HEK293 (cell line): ENCODE results near the gene CDK6.
A peak's percentile ranks its signal among the peaks of the same experiment; 100 is the strongest.

Source experiments
- CTCF ChIA-PET: fragments of 350-600 bp; formaldehyde crosslinking; extraction: SDS; loops from one replicate; lab custom pipeline; 2021; ENCODE audit warnings: antibody characterized with exemption; lab: Yijun Ruan, JAX
- POLR2A ChIA-PET: fragments of 300-600 bp; formaldehyde crosslinking; extraction: SDS; loops from one replicate; lab custom pipeline; 2020; ENCODE audit warnings: antibody characterized with exemption, inconsistent platforms; lab: Yijun Ruan, JAX
- H3K27ac ChIP-seq: fragments of 200-500 bp; sonication (Bioruptor generic); 2 replicates; pipeline ENCODE4 v1.5.1; 2014; ENCODE audit warnings: low read depth, low read length, control low read depth, inconsistent platforms; ENCODE audit errors: extremely low read depth
- H3K36me3 ChIP-seq, 2 experiments: fragments of 200-500 bp in 1 of 2; sonication (Bioruptor generic) in 1 of 2; 1 replicate in 1 of 2; 2 replicates in 1 of 2; pipeline ENCODE4 v1.5.1; 2014 to 2017; ENCODE audit warnings: inconsistent platforms in 2 of 2, low read length in 2 of 2; ENCODE audit not compliant: control insufficient read depth in 2 of 2, insufficient read depth in 1 of 2
- H3K4me1 ChIP-seq: fragments of 200-500 bp; sonication (Bioruptor generic); 2 replicates; pipeline ENCODE4 v1.5.1; 2014; ENCODE audit warnings: mild to moderate bottlenecking, low read length, inconsistent platforms; ENCODE audit not compliant: control insufficient read depth, insufficient read depth
- H3K4me3 ChIP-seq: 2 replicates; pipeline ENCODE4 v1.5.1; 2011; ENCODE audit warnings: low read depth, mild to moderate bottlenecking, control low read depth, low read length, moderate library complexity
- H3K9me3 ChIP-seq: fragments of 200-500 bp; sonication (Bioruptor generic); 2 replicates; pipeline ENCODE4 v1.5.1; 2014; ENCODE audit warnings: low read depth, low read length, inconsistent platforms; ENCODE audit not compliant: control insufficient read depth, insufficient read depth
- ELK4 ChIP-seq: IDR thresholded peaks from 2 replicates; pipeline ENCODE4 v1.6.1; 2011; ENCODE audit warnings: mild to moderate bottlenecking, low read depth, low read length, borderline replicate concordance
- OSR2 ChIP-seq: fragments of 450-650 bp; formaldehyde crosslinking; IDR thresholded peaks from 2 replicates; pipeline ENCODE4 v1.5.1; 2016; ENCODE audit warnings: missing biosample characterization, missing genetic modification characterization
- PRDM2 ChIP-seq: fragments of 450-650 bp; formaldehyde crosslinking; IDR thresholded peaks from 2 replicates; pipeline ENCODE4 v1.5.1; 2016; ENCODE audit warnings: missing biosample characterization, missing genetic modification characterization, borderline replicate concordance
- PRDM6 ChIP-seq: fragments of 450-650 bp; formaldehyde crosslinking; IDR thresholded peaks from 2 replicates; pipeline ENCODE4 v1.5.1; 2017; ENCODE audit warnings: missing biosample characterization, missing genetic modification characterization
- SCRT2 ChIP-seq: fragments of 450-650 bp; formaldehyde crosslinking; IDR thresholded peaks from 2 replicates; pipeline ENCODE4 v1.5.1; 2016; ENCODE audit warnings: missing biosample characterization, missing genetic modification characterization
- SP2 ChIP-seq: fragments of 450-650 bp; formaldehyde crosslinking; IDR thresholded peaks from 2 replicates; pipeline ENCODE4 v1.5.1; 2016; ENCODE audit warnings: missing biosample characterization, missing genetic modification characterization
- SP7 ChIP-seq: fragments of 450-650 bp; formaldehyde crosslinking; IDR thresholded peaks from 2 replicates; pipeline ENCODE4 v1.5.1; 2016; ENCODE audit warnings: missing biosample characterization, missing genetic modification characterization
- WT1 ChIP-seq: fragments of 450-650 bp; formaldehyde crosslinking; IDR thresholded peaks from 2 replicates; pipeline ENCODE4 v1.5.1; 2016; ENCODE audit warnings: missing biosample characterization, missing genetic modification characterization
- ZBTB7A ChIP-seq: fragments of 450-650 bp; formaldehyde crosslinking; IDR thresholded peaks from 2 replicates; pipeline ENCODE4 v1.5.1; 2016; ENCODE audit warnings: low read depth, missing biosample characterization, missing genetic modification characterization
- ZNF146 ChIP-seq: fragments of 450-650 bp; formaldehyde crosslinking; IDR thresholded peaks from 2 replicates; pipeline ENCODE4 v1.5.1; 2016; ENCODE audit warnings: missing biosample characterization, missing genetic modification characterization
- ZNF202 ChIP-seq: fragments of 450-650 bp; formaldehyde crosslinking; IDR thresholded peaks from 2 replicates; pipeline ENCODE4 v1.5.1; 2016; ENCODE audit warnings: missing biosample characterization, missing genetic modification characterization, borderline replicate concordance
- ZNF394 ChIP-seq: fragments of 450-650 bp; formaldehyde crosslinking; IDR thresholded peaks from 2 replicates; pipeline ENCODE4 v1.5.1; 2016; ENCODE audit warnings: missing biosample characterization, missing genetic modification characterization, mild to moderate bottlenecking, moderate library complexity, borderline replicate concordance
- ZNF776 ChIP-seq: fragments of 450-650 bp; formaldehyde crosslinking; IDR thresholded peaks from 2 replicates; pipeline ENCODE4 v1.5.0; 2017; ENCODE audit warnings: missing biosample characterization, missing genetic modification characterization, borderline replicate concordance
- ZNF785 ChIP-seq: fragments of 450-650 bp; formaldehyde crosslinking; IDR thresholded peaks from 2 replicates; pipeline ENCODE4 v1.5.1; 2016; ENCODE audit warnings: missing biosample characterization, missing genetic modification characterization
- TF ChIP-seq, protein P1 (sequence below): fragments of 450-650 bp; formaldehyde crosslinking; IDR thresholded peaks from 2 replicates; pipeline ENCODE4 v1.5.1; 2016; ENCODE audit warnings: missing biosample characterization, missing genetic modification characterization
- TF ChIP-seq, protein P2 (sequence below): fragments of 450-650 bp; formaldehyde crosslinking; IDR thresholded peaks from 2 replicates; pipeline ENCODE4 v1.5.1; 2016; ENCODE audit warnings: missing biosample characterization, missing genetic modification characterization, low read depth

Gene CDK6

DNA sequence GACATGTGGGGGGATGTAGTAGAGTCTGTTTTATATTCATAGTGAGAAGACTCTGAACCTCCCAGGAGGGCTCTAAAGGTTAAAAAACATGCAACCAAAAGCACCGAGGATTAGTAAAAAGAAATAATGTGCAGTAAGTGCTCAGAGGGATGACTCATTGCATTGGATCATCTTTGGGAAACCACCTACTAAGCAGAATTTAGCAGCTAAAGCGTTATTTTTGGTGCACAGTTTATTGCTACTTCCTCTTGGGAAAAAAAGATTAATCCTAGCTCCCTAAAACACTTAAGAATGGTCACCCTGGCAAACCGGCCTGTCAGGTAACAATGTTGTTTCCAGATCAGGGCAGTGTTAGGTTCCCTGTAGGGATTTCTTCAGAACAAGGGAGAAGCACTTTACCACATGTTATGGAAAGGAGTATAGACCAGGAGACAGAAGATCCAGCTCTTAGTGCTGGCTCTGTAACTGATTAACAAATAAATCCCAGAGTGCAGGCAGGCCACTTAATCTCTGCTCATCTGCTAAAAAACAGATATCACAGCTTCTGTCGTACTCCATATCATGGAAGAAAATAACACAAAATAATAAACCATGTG lies 201.4 kb downstream of the CDK6 start (continued):
- TF ChIP-seq PRDM2 (no peak), ZNF785 (tag by site-specific recombination) (no peak), ELK4 (no peak), ZNF146 (no peak), ZNF394 (tag by site-specific recombination) (peak; percentile 22; the same call in 1 of the 2 replicates)
- TF ChIP-seq, protein P1, sequence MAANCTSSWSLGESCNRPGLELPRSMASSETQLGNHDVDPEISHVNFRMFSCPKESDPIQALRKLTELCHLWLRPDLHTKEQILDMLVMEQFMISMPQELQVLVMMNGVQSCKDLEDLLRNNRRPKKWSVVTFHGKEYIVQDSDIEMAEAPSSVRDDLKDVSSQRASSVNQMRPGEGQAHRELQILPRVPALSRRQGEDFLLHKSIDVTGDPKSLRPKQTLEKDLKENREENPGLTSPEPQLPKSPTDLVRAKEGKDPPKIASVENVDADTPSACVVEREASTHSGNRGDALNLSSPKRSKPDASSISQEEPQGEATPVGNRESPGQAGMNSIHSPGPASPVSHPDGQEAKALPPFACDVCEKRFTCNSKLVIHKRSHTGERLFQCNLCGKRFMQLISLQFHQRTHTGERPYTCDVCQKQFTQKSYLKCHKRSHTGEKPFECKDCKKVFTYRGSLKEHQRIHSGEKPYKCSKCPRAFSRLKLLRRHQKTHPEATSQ (tag by site-specific recombination) = no peak
- TF ChIP-seq, all 188 proteins: peak for 13

GRCh38 chr7:92634205-92634604 lies 202.2 kb downstream of the CDK6 start:
- ChIA-PET POLR2A (no interaction called here), CTCF (no interaction called here)
- peak; percentile 48 for TF ChIP-seq SP2 (tag by site-specific recombination)
- no peak for TF ChIP-seq ZBTB7A (tag by site-specific recombination)
- peak; percentile 26; the same call in 1 of the 2 replicates for TF ChIP-seq PRDM6 (tag by site-specific recombination)
- TF ChIP-seq ZNF202 (tag by site-specific recombination) = no peak
- TF ChIP-seq SP7 (tag by site-specific recombination) = peak; percentile 87
- TF ChIP-seq SCRT2 (tag by site-specific recombination) = 0 out of 2 replicates have a peak, but pooled peaks have one; percentile 29
- TF ChIP-seq, protein P2, sequence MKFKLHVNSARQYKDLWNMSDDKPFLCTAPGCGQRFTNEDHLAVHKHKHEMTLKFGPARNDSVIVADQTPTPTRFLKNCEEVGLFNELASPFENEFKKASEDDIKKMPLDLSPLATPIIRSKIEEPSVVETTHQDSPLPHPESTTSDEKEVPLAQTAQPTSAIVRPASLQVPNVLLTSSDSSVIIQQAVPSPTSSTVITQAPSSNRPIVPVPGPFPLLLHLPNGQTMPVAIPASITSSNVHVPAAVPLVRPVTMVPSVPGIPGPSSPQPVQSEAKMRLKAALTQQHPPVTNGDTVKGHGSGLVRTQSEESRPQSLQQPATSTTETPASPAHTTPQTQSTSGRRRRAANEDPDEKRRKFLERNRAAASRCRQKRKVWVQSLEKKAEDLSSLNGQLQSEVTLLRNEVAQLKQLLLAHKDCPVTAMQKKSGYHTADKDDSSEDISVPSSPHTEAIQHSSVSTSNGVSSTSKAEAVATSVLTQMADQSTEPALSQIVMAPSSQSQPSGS (tag by site-specific recombination) = 0 out of 2 replicates have a peak, but pooled peaks have one; percentile 5
- 0 out of 2 replicates have a peak, but pooled peaks have one; percentile 31 for TF ChIP-seq OSR2 (tag by site-specific recombination)
- TF ChIP-seq ZNF776 (tag by site-specific recombination) = no peak
- TF ChIP-seq WT1 (tag by site-specific recombination) = peak; percentile 81
- H3K4me3 ChIP-seq = no peak overlapping the region
- H3K36me3 ChIP-seq = no peaks in the 10 kb centered on the region
- H3K27ac ChIP-seq = no peak overlapping the region
- H3K9me3 ChIP-seq = no peaks in the 10 kb centered on the region
- H3K4me1 ChIP-seq = peaks cover 23% of the 10 kb centered on the region
